ENCODE data around the gene MT3.

Gene MT3

DNA sequence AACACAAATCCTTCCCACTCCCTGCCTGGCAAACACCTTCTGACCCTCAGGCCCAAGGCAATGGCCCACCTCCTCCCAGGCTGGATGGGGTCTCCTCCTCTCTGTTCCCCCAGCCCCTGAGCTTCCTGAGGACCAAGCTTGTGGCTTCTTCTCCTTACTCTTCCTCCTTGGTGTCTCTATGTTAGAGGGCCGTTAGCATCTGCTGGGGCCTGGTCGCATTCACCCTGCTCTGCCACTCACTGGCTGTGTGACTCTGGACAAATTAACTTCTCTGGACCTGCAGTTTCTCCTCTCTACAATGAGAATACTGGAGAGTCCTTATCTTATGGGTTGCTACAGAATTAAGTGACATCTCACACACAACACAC is 18.3 kb downstream of the MT3 start:
- H3K27ac ChIP-seq (replicated peaks) = peak overlapping the region; percentile 67
- peak overlapping the region; percentile 32; the same call in 1 of the 2 replicates for H3K4me3 ChIP-seq (replicated peaks; ENCODE audit: insufficient read depth, low read length)
- H3K27me3 ChIP-seq (ENCODE audit: insufficient read depth, poor library complexity, severe bottlenecking) = no peaks in the 10 kb centered on the region

DNA sequence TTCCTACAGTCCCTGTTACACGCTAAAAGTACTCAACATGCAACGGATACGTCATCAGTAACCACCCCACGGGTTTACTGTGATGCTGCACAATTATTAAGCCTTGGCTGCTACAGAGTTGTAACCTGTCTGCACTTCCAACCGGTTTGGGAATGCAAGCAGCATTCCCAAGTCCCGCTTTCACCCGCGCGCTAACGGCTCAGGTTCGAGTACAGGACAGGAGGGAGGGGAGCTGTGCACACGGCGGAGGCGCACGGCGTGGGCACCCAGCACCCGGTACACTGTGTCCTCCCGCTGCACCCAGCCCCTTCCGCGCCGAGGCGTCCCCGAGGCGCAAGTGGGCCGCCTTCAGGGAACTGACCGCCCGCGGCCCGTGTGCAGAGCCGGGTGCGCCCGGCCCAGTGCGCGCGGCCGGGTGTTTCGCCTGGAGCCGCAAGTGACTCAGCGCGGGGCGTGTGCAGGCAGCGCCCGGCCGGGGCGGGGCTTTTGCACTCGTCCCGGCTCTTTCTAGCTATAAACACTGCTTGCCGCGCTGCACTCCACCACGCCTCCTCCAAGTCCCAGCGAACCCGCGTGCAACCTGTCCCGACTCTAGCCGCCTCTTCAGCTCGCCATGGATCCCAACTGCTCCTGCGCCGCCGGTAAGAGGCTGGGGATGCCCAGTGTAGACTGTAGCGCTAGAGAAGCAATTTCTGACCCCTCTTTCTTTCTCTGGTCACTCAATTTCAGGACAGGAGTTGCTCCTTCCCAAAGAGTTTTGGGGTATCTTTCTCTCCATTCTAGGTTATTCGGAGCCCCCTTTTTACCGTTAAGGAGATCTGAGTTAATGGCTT is 18.9 kb downstream of the MT3 start, which contains the start of gene MT2A:
TSS of gene MT2A (plus strand) at position 542 of the 833 bp plus-strand sequence. CDS start at position 614, 72 bp downstream.
- Histone ChIP-seq H3K4me3 (replicated peaks; ENCODE audit: insufficient read depth, low read length) (peak within 1 kb of the TSS; percentile 60), H3K27me3 (ENCODE audit: insufficient read depth, poor library complexity, severe bottlenecking) (no peaks in the 10 kb centered on the region), H3K27ac (replicated peaks) (peak within 1 kb of the TSS; percentile 69)
- peak; percentile 94 to 95 for DNase-seq (ENCODE audit: low read depth in 1 of 2, low spot score in 1 of 2)
- TF ChIP-seq POLR2AphosphoS5 (IDR thresholded peaks at IDR 0.05; ENCODE audit: low read depth) = peak; percentile 45; the same call in 1 of the 2 replicates
- TF ChIP-seq, protein P1, sequence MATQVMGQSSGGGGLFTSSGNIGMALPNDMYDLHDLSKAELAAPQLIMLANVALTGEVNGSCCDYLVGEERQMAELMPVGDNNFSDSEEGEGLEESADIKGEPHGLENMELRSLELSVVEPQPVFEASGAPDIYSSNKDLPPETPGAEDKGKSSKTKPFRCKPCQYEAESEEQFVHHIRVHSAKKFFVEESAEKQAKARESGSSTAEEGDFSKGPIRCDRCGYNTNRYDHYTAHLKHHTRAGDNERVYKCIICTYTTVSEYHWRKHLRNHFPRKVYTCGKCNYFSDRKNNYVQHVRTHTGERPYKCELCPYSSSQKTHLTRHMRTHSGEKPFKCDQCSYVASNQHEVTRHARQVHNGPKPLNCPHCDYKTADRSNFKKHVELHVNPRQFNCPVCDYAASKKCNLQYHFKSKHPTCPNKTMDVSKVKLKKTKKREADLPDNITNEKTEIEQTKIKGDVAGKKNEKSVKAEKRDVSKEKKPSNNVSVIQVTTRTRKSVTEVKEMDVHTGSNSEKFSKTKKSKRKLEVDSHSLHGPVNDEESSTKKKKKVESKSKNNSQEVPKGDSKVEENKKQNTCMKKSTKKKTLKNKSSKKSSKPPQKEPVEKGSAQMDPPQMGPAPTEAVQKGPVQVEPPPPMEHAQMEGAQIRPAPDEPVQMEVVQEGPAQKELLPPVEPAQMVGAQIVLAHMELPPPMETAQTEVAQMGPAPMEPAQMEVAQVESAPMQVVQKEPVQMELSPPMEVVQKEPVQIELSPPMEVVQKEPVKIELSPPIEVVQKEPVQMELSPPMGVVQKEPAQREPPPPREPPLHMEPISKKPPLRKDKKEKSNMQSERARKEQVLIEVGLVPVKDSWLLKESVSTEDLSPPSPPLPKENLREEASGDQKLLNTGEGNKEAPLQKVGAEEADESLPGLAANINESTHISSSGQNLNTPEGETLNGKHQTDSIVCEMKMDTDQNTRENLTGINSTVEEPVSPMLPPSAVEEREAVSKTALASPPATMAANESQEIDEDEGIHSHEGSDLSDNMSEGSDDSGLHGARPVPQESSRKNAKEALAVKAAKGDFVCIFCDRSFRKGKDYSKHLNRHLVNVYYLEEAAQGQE (IDR thresholded peaks at IDR 0.05; ENCODE audit: insufficient replicate concordance, low read depth) = peak; percentile 35
- TF ChIP-seq, protein P2, sequence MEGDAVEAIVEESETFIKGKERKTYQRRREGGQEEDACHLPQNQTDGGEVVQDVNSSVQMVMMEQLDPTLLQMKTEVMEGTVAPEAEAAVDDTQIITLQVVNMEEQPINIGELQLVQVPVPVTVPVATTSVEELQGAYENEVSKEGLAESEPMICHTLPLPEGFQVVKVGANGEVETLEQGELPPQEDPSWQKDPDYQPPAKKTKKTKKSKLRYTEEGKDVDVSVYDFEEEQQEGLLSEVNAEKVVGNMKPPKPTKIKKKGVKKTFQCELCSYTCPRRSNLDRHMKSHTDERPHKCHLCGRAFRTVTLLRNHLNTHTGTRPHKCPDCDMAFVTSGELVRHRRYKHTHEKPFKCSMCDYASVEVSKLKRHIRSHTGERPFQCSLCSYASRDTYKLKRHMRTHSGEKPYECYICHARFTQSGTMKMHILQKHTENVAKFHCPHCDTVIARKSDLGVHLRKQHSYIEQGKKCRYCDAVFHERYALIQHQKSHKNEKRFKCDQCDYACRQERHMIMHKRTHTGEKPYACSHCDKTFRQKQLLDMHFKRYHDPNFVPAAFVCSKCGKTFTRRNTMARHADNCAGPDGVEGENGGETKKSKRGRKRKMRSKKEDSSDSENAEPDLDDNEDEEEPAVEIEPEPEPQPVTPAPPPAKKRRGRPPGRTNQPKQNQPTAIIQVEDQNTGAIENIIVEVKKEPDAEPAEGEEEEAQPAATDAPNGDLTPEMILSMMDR (IDR thresholded peaks at IDR 0.05; ENCODE audit: insufficient read depth, low read length) = no peak

More for the DNA sequence above, 18.3 kb downstream of the MT3 start:
- TF ChIP-seq, protein P2 (IDR thresholded peaks at IDR 0.05; ENCODE audit: insufficient read depth, low read length) = no peak
- no peak for TF ChIP-seq POLR2AphosphoS5 (IDR thresholded peaks at IDR 0.05; ENCODE audit: low read depth)
- TF ChIP-seq GABPA (IDR thresholded peaks at IDR 0.05; ENCODE audit: low read depth) = no peak
- TF ChIP-seq, protein P1 (IDR thresholded peaks at IDR 0.05; ENCODE audit: insufficient replicate concordance, low read depth) = no peak
- no peak for TF ChIP-seq SPI1 (IDR thresholded peaks at IDR 0.05; ENCODE audit: borderline replicate concordance, low read depth)
- DNase-seq (ENCODE audit: low read depth in 1 of 2, low spot score in 1 of 2) = no peak

DNA sequence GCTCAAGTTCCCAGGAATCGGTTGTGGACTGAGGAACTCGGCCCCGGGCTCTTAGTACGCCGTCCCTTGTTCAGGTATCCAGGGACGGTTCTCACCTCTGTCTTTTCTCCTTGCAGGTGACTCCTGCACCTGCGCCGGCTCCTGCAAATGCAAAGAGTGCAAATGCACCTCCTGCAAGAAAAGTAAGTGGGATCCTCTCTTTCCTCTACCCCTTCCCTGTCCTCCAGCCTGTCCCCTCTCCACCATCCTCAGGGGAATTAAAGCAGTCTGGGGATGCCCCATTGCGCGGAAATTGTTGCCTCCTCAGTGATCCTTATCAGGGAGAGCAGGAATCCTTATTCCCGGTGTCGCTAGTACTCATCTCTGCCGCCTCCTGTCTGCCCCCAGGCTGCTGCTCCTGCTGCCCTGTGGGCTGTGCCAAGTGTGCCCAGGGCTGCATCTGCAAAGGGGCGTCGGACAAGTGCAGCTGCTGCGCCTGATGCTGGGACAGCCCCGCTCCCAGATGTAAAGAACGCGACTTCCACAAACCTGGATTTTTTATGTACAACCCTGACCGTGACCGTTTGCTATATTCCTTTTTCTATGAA is 19.6 kb downstream of the MT3 start:
- DNase-seq (ENCODE audit: low read depth in 1 of 2, low spot score in 1 of 2) = no peak
- no peak for TF ChIP-seq POLR2AphosphoS5 (IDR thresholded peaks at IDR 0.05; ENCODE audit: low read depth)
- TF ChIP-seq GABPA (IDR thresholded peaks at IDR 0.05; ENCODE audit: low read depth) = no peak
- no peak for TF ChIP-seq SPI1 (IDR thresholded peaks at IDR 0.05; ENCODE audit: borderline replicate concordance, low read depth)
- TF ChIP-seq, protein P1 (IDR thresholded peaks at IDR 0.05; ENCODE audit: insufficient replicate concordance, low read depth) = no peak
- TF ChIP-seq, protein P2 (IDR thresholded peaks at IDR 0.05; ENCODE audit: insufficient read depth, low read length) = no peak
- H3K27me3 ChIP-seq (ENCODE audit: insufficient read depth, poor library complexity, severe bottlenecking) = no peaks in the 10 kb centered on the region
- H3K27ac ChIP-seq (replicated peaks) = peak overlapping the region; percentile 69
- H3K4me3 ChIP-seq (replicated peaks; ENCODE audit: insufficient read depth, low read length) = peak overlapping the region; percentile 60
